ENCODE data around the gene PHLDB3.
"Not testable (repeated sequence)": the region's sequence is repeated elsewhere in the genome, so short reads cannot be mapped to it uniquely, and the experiment has no call there.

GRCh38 chr19:43437284-43437683 is 67.3 kb downstream of the PHLDB3 start:
- TF ChIP-seq, protein P1, sequence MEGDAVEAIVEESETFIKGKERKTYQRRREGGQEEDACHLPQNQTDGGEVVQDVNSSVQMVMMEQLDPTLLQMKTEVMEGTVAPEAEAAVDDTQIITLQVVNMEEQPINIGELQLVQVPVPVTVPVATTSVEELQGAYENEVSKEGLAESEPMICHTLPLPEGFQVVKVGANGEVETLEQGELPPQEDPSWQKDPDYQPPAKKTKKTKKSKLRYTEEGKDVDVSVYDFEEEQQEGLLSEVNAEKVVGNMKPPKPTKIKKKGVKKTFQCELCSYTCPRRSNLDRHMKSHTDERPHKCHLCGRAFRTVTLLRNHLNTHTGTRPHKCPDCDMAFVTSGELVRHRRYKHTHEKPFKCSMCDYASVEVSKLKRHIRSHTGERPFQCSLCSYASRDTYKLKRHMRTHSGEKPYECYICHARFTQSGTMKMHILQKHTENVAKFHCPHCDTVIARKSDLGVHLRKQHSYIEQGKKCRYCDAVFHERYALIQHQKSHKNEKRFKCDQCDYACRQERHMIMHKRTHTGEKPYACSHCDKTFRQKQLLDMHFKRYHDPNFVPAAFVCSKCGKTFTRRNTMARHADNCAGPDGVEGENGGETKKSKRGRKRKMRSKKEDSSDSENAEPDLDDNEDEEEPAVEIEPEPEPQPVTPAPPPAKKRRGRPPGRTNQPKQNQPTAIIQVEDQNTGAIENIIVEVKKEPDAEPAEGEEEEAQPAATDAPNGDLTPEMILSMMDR (conservative IDR thresholded peaks at IDR 0.05) = not testable (repeated sequence)
- not testable (repeated sequence) for TF ChIP-seq EZH2 (IDR thresholded peaks at IDR 0.05; ENCODE audit: low read depth)
